Endothelial cell of umbilical vein (primary cell): Measurements from ENCODE around the gene DHCR7. TPM values are rescaled to one million over a fixed set of nuclear protein-coding genes. Genes with fewer than 3 reads are reported as not detected.

Experiments used
- BruUV-seq: library from RNA; stranded (reverse); fragments of 400-500 nt; replicated peaks from 2 replicates; lab custom pipeline; 2021; lab: Mats Ljungman, UMichigan
- CTCF ChIA-PET: fragments of 300-600, 350-600 bp; sonication (Branson Sonifier 250); formaldehyde crosslinking; loops from one replicate; lab custom pipeline; 2021; ENCODE audit warnings: antibody characterized with exemption, inconsistent platforms; lab: Charles Lee
- POLR2A ChIA-PET: fragments of 300-600, 350-600 bp; sonication (Branson Sonifier 250); formaldehyde crosslinking; loops from one replicate; lab custom pipeline; 2021; ENCODE audit warnings: antibody characterized with exemption, inconsistent platforms; lab: Charles Lee
- DNase-seq: peaks from one replicate; pipeline ENCODE4 v3.0.0-alpha.2; 2011; ENCODE audit warnings: low read depth, low spot score
- FAIRE-seq: peaks from 2 replicates; lab custom pipeline; 2011; peaks lifted over from hg19 to GRCh38; lab: Jason Lieb, UNC
- H2AFZ ChIP-seq: 2 replicates; pipeline ENCODE4 v1.6.0; 2012; ENCODE audit warnings: low read depth, low read length, control low read depth, inconsistent platforms
- H3K27ac ChIP-seq: 2 replicates; pipeline ENCODE4 v1.5.1; 2011; ENCODE audit warnings: low read depth, mild to moderate bottlenecking, control low read depth, low read length, moderate library complexity; ENCODE audit not compliant: insufficient read depth
- H3K27me3 ChIP-seq, 2 experiments: 2 replicates each; pipeline versions ENCODE4 v1.6.0 to v1.6.1; 2011; ENCODE audit warnings: low read length in 2 of 2, mixed read lengths in 1 of 2; ENCODE audit not compliant: control insufficient read depth in 2 of 2, insufficient read depth in 2 of 2
- H3K36me3 ChIP-seq, 2 experiments: 2 replicates in 1 of 2; 3 replicates in 1 of 2; pipeline ENCODE4 v1.5.1; 2011; ENCODE audit warnings: low read length in 2 of 2, mild to moderate bottlenecking in 1 of 2, moderate library complexity in 1 of 2; ENCODE audit not compliant: control insufficient read depth in 2 of 2, insufficient read depth in 2 of 2; ENCODE audit errors: extremely low read depth in 1 of 2
- H3K4me1 ChIP-seq: 3 replicates; pipeline ENCODE4 v1.5.1; 2011; ENCODE audit warnings: mild to moderate bottlenecking, low read length; ENCODE audit not compliant: control insufficient read depth, insufficient read depth; ENCODE audit errors: extremely low read depth
- H3K4me2 ChIP-seq: 2 replicates; pipeline ENCODE4 v1.6.1; 2011; ENCODE audit warnings: low read length, control low read depth, mixed read lengths; ENCODE audit not compliant: insufficient read depth
- H3K4me3 ChIP-seq, 3 experiments: fragments of 200-600 bp in 1 of 3; sonication (generic), shearing (Covaris generic) in 1 of 3; replicated peaks in 1 of 3; 2 replicates each; pipeline ENCODE4 v1.5.1; 2011 to 2016; ENCODE audit warnings: control low read depth in 3 of 3, low read length in 3 of 3, mild to moderate bottlenecking in 2 of 3, inconsistent platforms in 1 of 3, low read depth in 1 of 3, moderate library complexity in 1 of 3; ENCODE audit not compliant: insufficient read depth in 1 of 3
- H3K79me2 ChIP-seq: 2 replicates; pipeline ENCODE4 v1.6.0; 2012; ENCODE audit warnings: low read length, inconsistent platforms; ENCODE audit not compliant: control insufficient read depth, insufficient read depth
- H3K9ac ChIP-seq: replicated peaks from 2 replicates; pipeline ENCODE3; 2011; ENCODE audit warnings: low read length, control low read depth; ENCODE audit not compliant: insufficient read depth; ENCODE audit errors: extremely low read depth
- H3K9me1 ChIP-seq: replicated peaks from 3 replicates; pipeline ENCODE4 v1.6.0; 2011; ENCODE audit warnings: mild to moderate bottlenecking, low read length; ENCODE audit not compliant: control insufficient read depth, insufficient read depth; ENCODE audit errors: extremely low read depth
- H3K9me3 ChIP-seq: replicated peaks from 2 replicates; pipeline ENCODE4 v1.5.1; 2012; ENCODE audit warnings: low read length, inconsistent platforms; ENCODE audit not compliant: control insufficient read depth, insufficient read depth
- H4K20me1 ChIP-seq: replicated peaks from 2 replicates; pipeline ENCODE3; 2011; ENCODE audit warnings: mild to moderate bottlenecking, low read length; ENCODE audit not compliant: control insufficient read depth, insufficient read depth; ENCODE audit errors: extremely low read depth
- CTCF ChIP-seq, 2 donors: IDR thresholded peaks; 1 replicate in 1 of 2; 2 replicates in 1 of 2; pipeline ENCODE4 v1.5.1; 2011; ENCODE audit warnings: low read length in 2 of 2, mild to moderate bottlenecking in 2 of 2, moderate library complexity in 2 of 2, control low read depth in 1 of 2, inconsistent platforms in 1 of 2, low read depth in 1 of 2; ENCODE audit not compliant: insufficient read depth in 1 of 2; ENCODE audit errors: extremely low read depth in 1 of 2
- EZH2 ChIP-seq: IDR thresholded peaks from 2 replicates; pipeline ENCODE4 v1.6.1; 2012; ENCODE audit warnings: borderline replicate concordance, low read depth, mild to moderate bottlenecking, moderate library complexity, low read length, inconsistent platforms; ENCODE audit not compliant: severe bottlenecking
- FOS ChIP-seq: IDR thresholded peaks from 2 replicates; pipeline ENCODE4 v1.6.1; 2011; ENCODE audit warnings: mild to moderate bottlenecking, low read length, moderate library complexity, borderline replicate concordance; ENCODE audit not compliant: insufficient read depth
- GATA2 ChIP-seq: IDR thresholded peaks from 2 replicates; pipeline ENCODE4 v1.7.0; 2011; ENCODE audit warnings: low read depth, mild to moderate bottlenecking, moderate library complexity, mixed read lengths, low read length; ENCODE audit not compliant: insufficient read length, insufficient read depth
- JUN ChIP-seq: IDR thresholded peaks from 2 replicates; pipeline ENCODE4 v1.6.1; 2011; ENCODE audit warnings: borderline replicate concordance, low read depth; ENCODE audit not compliant: insufficient read length, insufficient read depth
- MYC ChIP-seq: IDR thresholded peaks from one replicate; pipeline ENCODE4 v1.6.1; 2011; ENCODE audit warnings: mild to moderate bottlenecking, low read depth, low read length
- POLR2A ChIP-seq: IDR thresholded peaks from 2 replicates; pipeline ENCODE4 v1.6.1; 2012; ENCODE audit warnings: low read depth, mild to moderate bottlenecking, control low read depth, low read length
- POLR2AphosphoS5 ChIP-seq: IDR thresholded peaks from 2 replicates; pipeline ENCODE4 v1.6.1; 2012; ENCODE audit warnings: low read depth, mild to moderate bottlenecking, control low read depth, low read length, moderate library complexity; ENCODE audit not compliant: insufficient read depth
- dilution Hi-C: fragments of 300-500 bp; cut with MboI; formaldehyde crosslinking; loops from one replicate; pipeline ENCODE4 v1.15.0; 2019; ENCODE audit warnings: low sequenced_read_pairs; ENCODE audit not compliant: extremely low pct_ligation_motif_present
- intact Hi-C: fragments of 100-400 bp; cut with micrococcal nuclease; formaldehyde crosslinking; loops from one replicate; pipeline ENCODE4 v1.10.0; 2022
- polyA plus RNA-seq, 4 experiments: library from polyadenylated mRNA; depleted of rRNA in 3 of 4; stranded (reverse) in 3 of 4; unstranded in 1 of 4; fragments of >200 nt; gene quantifications; 2 replicates each; pipeline versions ENCODE4 v1.2.1 to v1.2.3, GENCODE V29; 2011 to 2012; ENCODE audit warnings: missing spikeins in 1 of 4
- total RNA-seq: library from RNA; stranded (reverse); gene quantifications from 2 replicates; pipeline ENCODE4 v1.2.3, GENCODE V29; 2021
- TF ChIP-seq, protein P1 (sequence below): IDR thresholded peaks from 2 replicates; pipeline ENCODE4 v1.6.1; 2011; ENCODE audit not compliant: insufficient read depth, insufficient read length

The DHCR7 gene
- total and polyA plus RNA-seq, 2 donors (not counting 3 experiments of a cell fraction or from before 2014, with no cell fraction given) = 171 to 175 TPM

- intact Hi-C loops = loop anchor here (5.0 kb wide), 1 partner anchor 115 kb away; no protein-coding TSS in a partner anchor
These were observed 1.1 kb downstream of the DHCR7 start for GRCh38 chr11:71446942-71447688.

More at GRCh38 chr11:71446942-71447688, 1.1 kb downstream of the DHCR7 start:
- no peaks in the 10 kb centered on the region for H3K27me3 ChIP-seq
- CTCF ChIA-PET = interaction anchor here (2.1 to 4.2 kb wide), 2 partner anchors 117 to 133 kb away, joined by 8 to 29 read pairs; no protein-coding TSS in a partner anchor
- POLR2A ChIA-PET = no interaction called here
- H3K4me3 ChIP-seq = peak overlapping the region; percentile 29 to 98 (median 61)
- BruUV-seq = TSS peak; percentile 46
- no peak overlapping the region for H3K27ac ChIP-seq
- TF ChIP-seq POLR2A (no peak), FOS (no peak), CTCF (IDR thresholded peaks at IDR 0.05; ENCODE audit: extremely low read depth in 1 of 2, insufficient read depth in 1 of 2, low read depth in 1 of 2, low read length in 2 of 2) (no peak), MYC (no peak), EZH2 (no peak), JUN (no peak), POLR2AphosphoS5 (no peak), GATA2 (no peak)
- TF ChIP-seq, protein P1, sequence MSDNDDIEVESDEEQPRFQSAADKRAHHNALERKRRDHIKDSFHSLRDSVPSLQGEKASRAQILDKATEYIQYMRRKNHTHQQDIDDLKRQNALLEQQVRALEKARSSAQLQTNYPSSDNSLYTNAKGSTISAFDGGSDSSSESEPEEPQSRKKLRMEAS = no peak
- H3K9ac ChIP-seq = peak overlapping the region; percentile 55
- peaks cover 6 to 16% of the 10 kb centered on the region in 2 experiments for H3K36me3 ChIP-seq
- H3K79me2 ChIP-seq = peaks cover 30% of the 10 kb centered on the region
- H4K20me1 ChIP-seq = no peaks in the 10 kb centered on the region
- H3K9me1 ChIP-seq = no peaks in the 10 kb centered on the region
- DNase-seq (peak; percentile 6), FAIRE-seq (peak; percentile 68)
- no peak overlapping the region for H2AFZ ChIP-seq
- H3K4me2 ChIP-seq = peak overlapping the region; percentile 51
- H3K9me3 ChIP-seq = no peaks in the 10 kb centered on the region
- H3K4me1 ChIP-seq = peaks cover 26% of the 10 kb centered on the region
- dilution Hi-C loops = no loop called here
